GM23338 (cell line): ENCODE data around the gene CENPP.

Experiments used
- CTCF ChIP-seq, 2 experiments: fragments of 200-600 bp in 1 of 2; sonication (generic) in 1 of 2; conservative IDR thresholded peaks; 2 replicates each; pipeline versions ENCODE4 v1.5.1 to v1.6.1; 2016 to 2017; ENCODE audit warnings: antibody characterized with exemption in 2 of 2, low read depth in 2 of 2, mild to moderate bottlenecking in 2 of 2, moderate library complexity in 1 of 2
- EZH2 ChIP-seq: fragments of 200-600 bp; sonication (generic); IDR thresholded peaks from one replicate; pipeline ENCODE4 v1.8.0; 2017; ENCODE audit warnings: antibody characterized with exemption, mild to moderate bottlenecking, low read depth; ENCODE audit not compliant: unreplicated experiment
- REST ChIP-seq: IDR thresholded peaks from one replicate; pipeline ENCODE4 v1.6.1; 2018; ENCODE audit warnings: antibody characterized with exemption; ENCODE audit not compliant: unreplicated experiment

- no peak for TF ChIP-seq EZH2
- TF ChIP-seq CTCF (conservative IDR thresholded peaks at IDR 0.05; ENCODE audit: low read depth in 2 of 2) = no peak
- no peak for TF ChIP-seq REST
These were observed 54.9 kb downstream of the CENPP start for GRCh38 chr9:92380603-92381002.
